Breast epithelium (tissue), 3 donors: ENCODE data around the gene PALLD.

Experiments used
- POLR2A ChIP-seq: fragments of 450-650 bp; IDR thresholded peaks from one replicate; pipeline ENCODE4 v1.6.1; 2016; ENCODE audit warnings: antibody characterized with exemption, mild to moderate bottlenecking, moderate library complexity
- POLR2AphosphoS5 ChIP-seq, 3 donors: sonication (generic); formaldehyde crosslinking; IDR thresholded peaks; one replicate each; pipeline ENCODE4 v1.6.1; 2017; ENCODE audit warnings: antibody characterized with exemption in 3 of 3
- TF ChIP-seq, protein P1 (sequence below), 3 donors: fragments of 450-650 bp; IDR thresholded peaks; one replicate each; pipeline ENCODE4 v1.5.1; 2016 to 2017; ENCODE audit warnings: antibody characterized with exemption in 3 of 3, mild to moderate bottlenecking in 3 of 3, moderate library complexity in 3 of 3

GRCh38 chr4:168643111-168643795 lies 146.4 kb downstream of the PALLD start:
- TF ChIP-seq POLR2AphosphoS5 (IDR thresholded peaks at IDR 0.05) (no peak), POLR2A (no peak)
- TF ChIP-seq, protein P1, sequence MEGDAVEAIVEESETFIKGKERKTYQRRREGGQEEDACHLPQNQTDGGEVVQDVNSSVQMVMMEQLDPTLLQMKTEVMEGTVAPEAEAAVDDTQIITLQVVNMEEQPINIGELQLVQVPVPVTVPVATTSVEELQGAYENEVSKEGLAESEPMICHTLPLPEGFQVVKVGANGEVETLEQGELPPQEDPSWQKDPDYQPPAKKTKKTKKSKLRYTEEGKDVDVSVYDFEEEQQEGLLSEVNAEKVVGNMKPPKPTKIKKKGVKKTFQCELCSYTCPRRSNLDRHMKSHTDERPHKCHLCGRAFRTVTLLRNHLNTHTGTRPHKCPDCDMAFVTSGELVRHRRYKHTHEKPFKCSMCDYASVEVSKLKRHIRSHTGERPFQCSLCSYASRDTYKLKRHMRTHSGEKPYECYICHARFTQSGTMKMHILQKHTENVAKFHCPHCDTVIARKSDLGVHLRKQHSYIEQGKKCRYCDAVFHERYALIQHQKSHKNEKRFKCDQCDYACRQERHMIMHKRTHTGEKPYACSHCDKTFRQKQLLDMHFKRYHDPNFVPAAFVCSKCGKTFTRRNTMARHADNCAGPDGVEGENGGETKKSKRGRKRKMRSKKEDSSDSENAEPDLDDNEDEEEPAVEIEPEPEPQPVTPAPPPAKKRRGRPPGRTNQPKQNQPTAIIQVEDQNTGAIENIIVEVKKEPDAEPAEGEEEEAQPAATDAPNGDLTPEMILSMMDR (IDR thresholded peaks at IDR 0.05), result no peak
